ENCODE results near the gene PCBP3.
"Not testable (repeated sequence)": the region's sequence is repeated elsewhere in the genome, so short reads cannot be mapped to it uniquely, and the experiment has no call there.

Gene PCBP3

GRCh38 chr21:45678790-45679189 is 35.3 kb downstream of the PCBP3 start:
- DNase-seq (ENCODE audit: low read depth), result not testable (repeated sequence)

- no peak for DNase-seq (ENCODE audit: low read depth)
Measured at GRCh38 chr21:45680215-45680614, 36.7 kb downstream of the PCBP3 start.

- DNase-seq (ENCODE audit: low read depth), result no peak
Measured at GRCh38 chr21:45695086-45695485, 51.6 kb downstream of the PCBP3 start.

- DNase-seq (ENCODE audit: low read depth), result peak; percentile 88
Measured at GRCh38 chr21:45698493-45699184, 55.1 kb downstream of the PCBP3 start.

- no peak for DNase-seq (ENCODE audit: low read depth)
Measured at GRCh38 chr21:45699251-45699942, 55.9 kb downstream of the PCBP3 start.

DNA sequence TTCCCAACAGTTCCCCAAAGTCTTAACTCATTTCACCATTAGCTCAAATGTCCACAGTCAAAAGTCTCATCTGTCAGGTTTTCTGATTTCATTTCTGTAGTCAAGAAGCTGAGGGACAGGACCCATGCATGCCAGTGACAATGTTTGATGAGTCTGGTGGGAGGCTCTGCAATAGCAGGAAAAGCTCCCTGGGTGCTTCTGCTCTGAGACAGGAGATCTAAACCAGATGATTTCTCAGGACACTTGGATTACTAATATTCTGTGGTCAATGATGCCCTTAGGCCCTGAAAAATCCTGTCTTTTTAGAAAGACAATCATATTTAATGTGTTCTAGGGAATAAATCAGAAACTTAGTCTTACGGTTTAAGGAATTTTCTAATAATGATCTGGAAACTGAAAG is 56.4 kb downstream of the PCBP3 start:
- DNase-seq (ENCODE audit: low read depth), result peak; percentile 20

- DNase-seq (ENCODE audit: low read depth), result no peak
Measured at GRCh38 chr21:45700461-45700860, 56.9 kb downstream of the PCBP3 start.

GRCh38 chr21:45704311-45705108 is 61.0 kb downstream of the PCBP3 start:
- DNase-seq (ENCODE audit: low read depth), result no peak

GRCh38 chr21:45706299-45706698 is 62.8 kb downstream of the PCBP3 start:
- DNase-seq (ENCODE audit: low read depth), result no peak

DNA sequence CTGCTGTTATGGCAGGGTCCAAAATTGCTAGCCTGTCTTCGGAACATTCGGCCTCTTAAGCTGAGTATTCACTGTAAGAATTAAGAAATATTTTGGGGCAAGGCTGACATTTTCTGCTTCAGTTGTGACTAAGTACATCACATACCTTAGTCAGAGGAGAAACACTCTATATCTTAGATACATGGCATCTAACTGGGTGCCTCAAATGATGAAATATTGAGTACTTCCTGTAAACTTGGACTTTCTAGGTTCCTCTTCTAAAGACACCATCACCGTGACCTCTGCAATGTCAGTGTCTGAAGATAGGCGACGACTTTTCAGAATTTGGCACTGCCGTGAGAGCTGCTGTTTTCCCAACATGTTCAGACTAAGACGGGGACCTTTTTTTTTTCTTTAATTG is 65.6 kb downstream of the PCBP3 start:
- peak; percentile 3 for DNase-seq (ENCODE audit: low read depth)

GRCh38 chr21:45709696-45710268 is 66.3 kb downstream of the PCBP3 start:
- DNase-seq (ENCODE audit: low read depth), result no peak

DNA sequence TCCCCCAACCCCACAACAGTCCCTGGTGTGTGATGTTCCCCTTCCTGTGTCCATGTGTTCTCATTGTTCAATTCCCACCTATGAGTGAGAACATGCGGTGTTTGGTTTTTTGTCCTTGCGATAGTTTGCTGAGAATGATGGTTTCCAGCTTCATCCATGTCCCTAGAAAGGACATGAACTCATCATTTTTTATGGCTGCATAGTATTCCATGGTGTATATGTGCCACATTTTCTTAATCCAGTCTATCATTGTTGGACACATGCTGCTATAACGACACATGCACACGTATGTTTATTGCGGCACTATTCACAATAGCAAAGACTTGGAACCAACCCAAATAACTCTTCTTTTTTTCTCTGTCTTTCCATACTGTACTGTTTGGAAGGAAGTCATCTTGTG is 66.8 kb downstream of the PCBP3 start:
- DNase-seq (ENCODE audit: low read depth), result not testable (repeated sequence)

GRCh38 chr21:45713613-45714012 is 70.1 kb downstream of the PCBP3 start:
- DNase-seq (ENCODE audit: low read depth), result no peak

GRCh38 chr21:45715441-45715840 is 71.9 kb downstream of the PCBP3 start:
- no peak for DNase-seq (ENCODE audit: low read depth)

DNA sequence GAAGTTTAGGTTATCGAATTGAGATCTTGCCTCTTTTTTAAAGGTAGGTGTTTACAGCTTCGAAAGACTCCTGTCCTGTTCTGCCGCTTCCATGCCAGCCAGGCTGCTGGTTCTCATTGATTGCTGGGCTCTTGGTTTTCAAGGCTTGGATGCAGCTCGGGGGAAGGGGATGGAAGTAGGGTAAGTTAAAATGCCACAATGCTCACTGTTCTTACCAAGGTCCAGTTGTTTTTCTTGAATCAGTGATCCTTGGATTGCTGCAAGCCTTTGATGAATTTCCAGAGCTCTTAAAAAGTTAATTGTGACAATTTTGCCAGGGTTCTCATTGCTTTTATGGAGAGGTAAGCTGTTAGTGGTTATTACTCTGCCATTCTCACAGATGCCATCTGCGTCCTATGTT is 74.9 kb downstream of the PCBP3 start:
- DNase-seq (ENCODE audit: low read depth), result no peak

DNA sequence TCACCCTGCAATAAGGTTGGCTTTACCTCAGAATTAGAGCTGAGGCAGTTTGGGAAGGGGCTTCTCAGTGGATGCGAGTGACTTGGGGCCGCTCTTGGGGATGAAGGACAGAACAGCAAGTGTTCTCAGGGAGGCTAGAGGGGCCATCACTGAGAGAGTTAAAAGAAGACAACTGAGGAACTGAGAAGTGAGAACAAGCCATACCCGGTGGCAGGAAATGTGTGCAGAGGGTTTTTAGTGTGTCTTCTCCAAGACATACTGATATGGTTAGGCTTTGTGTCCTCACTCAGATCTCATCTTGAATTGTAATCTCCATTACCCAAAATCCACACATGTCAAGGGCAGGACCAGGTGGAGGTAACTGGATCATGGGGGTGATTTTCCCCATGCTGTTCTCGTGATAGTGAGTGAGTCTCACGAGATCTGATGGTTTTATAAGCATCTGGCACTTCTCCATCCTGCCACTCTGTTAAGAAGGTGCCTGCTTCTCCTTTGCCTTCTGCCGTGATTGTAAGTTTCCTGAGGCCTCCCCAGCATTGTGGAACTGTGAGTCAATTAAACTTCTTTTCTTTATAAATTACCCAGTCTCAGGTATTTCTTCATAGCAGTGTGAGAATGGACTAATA is 75.8 kb downstream of the PCBP3 start:
- no peak for DNase-seq (ENCODE audit: low read depth)

- not testable (repeated sequence) for DNase-seq (ENCODE audit: low read depth)
Measured at GRCh38 chr21:45720204-45720603, 76.7 kb downstream of the PCBP3 start.

DNA sequence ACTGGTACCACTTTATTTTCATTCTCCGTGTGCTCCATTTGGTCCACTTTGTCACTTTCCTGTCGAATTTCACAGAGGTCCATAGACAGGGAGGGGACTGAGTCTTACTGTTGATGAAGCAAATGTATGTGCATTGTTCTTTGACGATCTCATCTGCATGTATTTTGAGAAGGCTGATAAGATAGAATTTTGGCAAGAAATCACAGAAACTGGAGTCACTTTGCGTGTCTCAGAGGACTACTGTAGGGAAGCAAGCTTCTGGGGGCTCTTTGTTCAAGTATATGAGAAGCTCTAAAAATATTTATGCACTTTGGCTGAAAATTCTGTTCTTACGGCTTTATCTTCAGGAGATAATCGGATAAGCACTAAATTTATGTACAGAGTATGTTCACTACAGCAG is 78.1 kb downstream of the PCBP3 start:
- DNase-seq (ENCODE audit: low read depth), result no peak

DNA sequence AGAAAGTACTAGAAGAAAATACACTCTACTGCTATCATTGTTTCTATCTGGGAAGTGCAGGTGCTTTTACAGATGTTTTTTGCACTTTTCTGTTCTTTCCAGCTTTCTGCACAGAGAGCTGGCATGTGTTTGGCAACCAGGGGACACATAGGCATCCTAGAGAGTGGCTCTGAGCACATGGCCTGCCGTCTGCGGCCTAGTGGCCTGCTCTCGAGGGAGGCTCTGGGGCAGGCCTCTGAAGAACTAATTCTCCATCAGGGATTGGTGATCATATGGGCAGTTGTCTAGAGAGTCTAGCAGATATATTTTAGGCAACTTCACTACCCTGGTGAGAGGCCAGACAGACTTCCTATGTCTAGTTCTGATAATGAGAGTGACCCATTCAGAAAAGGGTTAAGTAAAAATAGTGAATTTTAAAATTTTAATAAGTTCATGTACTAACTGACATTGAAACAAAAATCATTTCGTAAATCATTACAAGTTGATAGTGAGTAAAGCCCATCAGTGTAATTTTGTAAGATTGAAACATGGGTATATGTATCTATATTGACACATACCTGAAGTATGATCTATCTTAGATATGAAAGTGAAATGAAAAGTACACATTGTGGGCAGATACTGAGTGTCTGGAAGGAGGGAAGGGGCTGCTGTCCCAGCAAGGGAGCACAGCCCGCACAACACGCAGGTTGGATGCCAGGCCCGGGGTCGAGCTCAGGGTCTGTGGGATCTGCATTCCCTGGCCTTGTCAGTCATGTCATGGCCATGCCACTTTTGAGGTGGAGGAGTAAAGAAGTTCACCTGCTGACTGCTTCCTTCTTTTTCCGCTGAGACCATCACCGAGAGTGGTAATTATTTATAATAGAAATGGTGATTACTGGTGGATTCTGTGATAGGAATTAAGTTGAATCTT is 79.8 kb downstream of the PCBP3 start:
- DNase-seq (ENCODE audit: low read depth), result no peak

DNA sequence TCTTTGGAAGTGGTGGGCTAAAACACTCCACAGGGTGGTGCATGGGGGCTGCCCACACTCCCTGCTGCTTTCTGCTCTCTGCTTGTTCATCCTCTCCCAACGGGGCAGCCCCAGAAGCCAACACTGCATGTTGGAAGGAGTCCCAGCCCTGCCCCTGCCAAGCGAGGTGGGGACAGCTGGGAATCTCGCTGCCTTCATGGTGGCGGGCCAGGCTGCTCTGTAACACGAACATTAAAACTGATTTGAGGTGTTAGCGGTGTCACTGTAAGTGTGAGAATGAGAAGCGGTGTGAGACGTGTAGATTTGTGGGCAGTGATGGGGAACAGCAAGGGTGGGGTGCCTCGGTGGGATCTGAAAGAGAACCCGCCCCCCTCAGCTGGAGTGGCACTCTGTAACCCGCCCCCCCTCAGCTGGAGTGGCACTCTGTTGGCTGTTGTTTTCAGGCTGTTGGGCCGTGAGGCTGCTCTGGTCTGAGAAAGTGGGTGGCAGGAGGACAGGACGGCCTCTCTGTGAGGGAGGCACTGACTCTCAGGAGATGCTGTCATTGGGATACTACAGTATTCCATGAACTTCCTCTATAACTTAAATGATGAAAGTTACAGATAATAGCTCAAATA is 80.9 kb downstream of the PCBP3 start:
- DNase-seq (ENCODE audit: low read depth), result no peak
